Neural progenitor cell (in vitro differentiated cells): ENCODE measurements around the gene EPGN.

Experiments used
- EZH2 ChIP-seq: fragments of 200-600 bp; sonication (generic); IDR thresholded peaks from 2 replicates; pipeline ENCODE4 v1.6.1; 2017; ENCODE audit warnings: antibody characterized with exemption, mild to moderate bottlenecking, moderate library complexity
- TF ChIP-seq, protein P1 (sequence below): fragments of 200-600 bp; sonication (generic); IDR thresholded peaks from 2 replicates; pipeline ENCODE4 v1.5.1; 2017; ENCODE audit warnings: antibody characterized with exemption, mild to moderate bottlenecking

DNA sequence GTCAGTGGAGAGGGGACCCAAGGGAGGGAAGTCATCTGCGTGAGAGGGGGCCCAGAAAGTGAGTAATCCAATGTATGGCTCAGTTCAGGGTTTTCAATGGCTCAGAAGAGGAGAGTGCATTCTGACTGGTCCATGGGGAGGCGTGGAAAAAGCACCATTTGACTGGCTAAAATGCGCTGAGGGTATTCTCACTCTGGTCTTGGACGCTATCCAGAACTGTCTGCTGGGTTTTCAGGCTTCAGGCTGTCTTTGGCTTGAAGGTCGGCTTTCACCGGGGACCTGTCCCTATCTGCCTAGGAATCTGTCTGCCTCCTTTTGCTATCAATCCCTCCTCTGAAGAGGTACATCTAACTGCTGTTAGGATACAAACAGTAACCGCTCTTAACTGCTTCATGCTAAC lies 26.4 kb downstream of the EPGN start:
- TF ChIP-seq, protein P1, sequence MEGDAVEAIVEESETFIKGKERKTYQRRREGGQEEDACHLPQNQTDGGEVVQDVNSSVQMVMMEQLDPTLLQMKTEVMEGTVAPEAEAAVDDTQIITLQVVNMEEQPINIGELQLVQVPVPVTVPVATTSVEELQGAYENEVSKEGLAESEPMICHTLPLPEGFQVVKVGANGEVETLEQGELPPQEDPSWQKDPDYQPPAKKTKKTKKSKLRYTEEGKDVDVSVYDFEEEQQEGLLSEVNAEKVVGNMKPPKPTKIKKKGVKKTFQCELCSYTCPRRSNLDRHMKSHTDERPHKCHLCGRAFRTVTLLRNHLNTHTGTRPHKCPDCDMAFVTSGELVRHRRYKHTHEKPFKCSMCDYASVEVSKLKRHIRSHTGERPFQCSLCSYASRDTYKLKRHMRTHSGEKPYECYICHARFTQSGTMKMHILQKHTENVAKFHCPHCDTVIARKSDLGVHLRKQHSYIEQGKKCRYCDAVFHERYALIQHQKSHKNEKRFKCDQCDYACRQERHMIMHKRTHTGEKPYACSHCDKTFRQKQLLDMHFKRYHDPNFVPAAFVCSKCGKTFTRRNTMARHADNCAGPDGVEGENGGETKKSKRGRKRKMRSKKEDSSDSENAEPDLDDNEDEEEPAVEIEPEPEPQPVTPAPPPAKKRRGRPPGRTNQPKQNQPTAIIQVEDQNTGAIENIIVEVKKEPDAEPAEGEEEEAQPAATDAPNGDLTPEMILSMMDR = no peak
- no peak for TF ChIP-seq EZH2
